ENCODE results near the gene ABHD14A.

Gene ABHD14A

DNA sequence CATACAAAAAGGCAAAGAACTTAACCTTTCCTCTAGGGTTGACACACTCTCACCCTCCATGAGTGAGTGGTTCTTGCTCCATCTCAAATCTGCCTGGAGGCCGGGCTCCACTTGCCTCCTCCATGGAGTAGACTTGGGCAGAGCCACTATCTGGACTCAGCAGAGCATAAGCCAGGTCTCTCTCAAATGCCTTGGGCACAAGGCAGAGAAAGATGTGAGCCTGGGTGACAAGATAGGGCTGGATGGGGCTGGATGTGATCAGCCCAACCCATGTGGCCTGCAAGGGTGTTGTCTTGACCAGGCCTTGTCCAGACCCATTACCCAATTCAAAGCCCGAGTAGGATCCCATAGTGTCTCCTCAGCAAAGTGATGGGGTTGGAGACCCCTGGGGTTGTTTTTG, 25.0 kb downstream of the ABHD14A start:
- TF ChIP-seq ZFP3 (CRISPR knock-in tag; IDR thresholded peaks at IDR 0.05) (no peak), ZNF70 (CRISPR knock-in tag; IDR thresholded peaks at IDR 0.05) (no peak), BACH2 (CRISPR knock-in tag; IDR thresholded peaks at IDR 0.05; ENCODE audit: borderline replicate concordance) (no peak), ESRRG (CRISPR knock-in tag; IDR thresholded peaks at IDR 0.05) (no peak), SNAI2 (CRISPR knock-in tag; IDR thresholded peaks at IDR 0.05) (no peak), ZFP30 (CRISPR knock-in tag; IDR thresholded peaks at IDR 0.05) (no peak), PPARA (CRISPR knock-in tag; IDR thresholded peaks at IDR 0.05; ENCODE audit: borderline replicate concordance) (no peak), ZNF8 (CRISPR knock-in tag; IDR thresholded peaks at IDR 0.05) (no peak), ZC3H10 (CRISPR knock-in tag; IDR thresholded peaks at IDR 0.05) (no peak), ARNTL (CRISPR knock-in tag; IDR thresholded peaks at IDR 0.05; ENCODE audit: borderline replicate concordance, low read depth) (no peak)
- TF ChIP-seq, protein P1, sequence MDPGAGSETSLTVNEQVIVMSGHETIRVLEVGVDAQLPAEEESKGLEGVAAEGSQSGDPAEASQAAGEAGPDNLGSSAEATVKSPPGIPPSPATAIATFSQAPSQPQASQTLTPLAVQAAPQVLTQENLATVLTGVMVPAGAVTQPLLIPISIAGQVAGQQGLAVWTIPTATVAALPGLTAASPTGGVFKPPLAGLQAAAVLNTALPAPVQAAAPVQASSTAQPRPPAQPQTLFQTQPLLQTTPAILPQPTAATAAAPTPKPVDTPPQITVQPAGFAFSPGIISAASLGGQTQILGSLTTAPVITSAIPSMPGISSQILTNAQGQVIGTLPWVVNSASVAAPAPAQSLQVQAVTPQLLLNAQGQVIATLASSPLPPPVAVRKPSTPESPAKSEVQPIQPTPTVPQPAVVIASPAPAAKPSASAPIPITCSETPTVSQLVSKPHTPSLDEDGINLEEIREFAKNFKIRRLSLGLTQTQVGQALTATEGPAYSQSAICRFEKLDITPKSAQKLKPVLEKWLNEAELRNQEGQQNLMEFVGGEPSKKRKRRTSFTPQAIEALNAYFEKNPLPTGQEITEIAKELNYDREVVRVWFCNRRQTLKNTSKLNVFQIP (CRISPR knock-in tag; IDR thresholded peaks at IDR 0.05; ENCODE audit: borderline replicate concordance, low read depth), result no peak
- TF ChIP-seq, protein P2, sequence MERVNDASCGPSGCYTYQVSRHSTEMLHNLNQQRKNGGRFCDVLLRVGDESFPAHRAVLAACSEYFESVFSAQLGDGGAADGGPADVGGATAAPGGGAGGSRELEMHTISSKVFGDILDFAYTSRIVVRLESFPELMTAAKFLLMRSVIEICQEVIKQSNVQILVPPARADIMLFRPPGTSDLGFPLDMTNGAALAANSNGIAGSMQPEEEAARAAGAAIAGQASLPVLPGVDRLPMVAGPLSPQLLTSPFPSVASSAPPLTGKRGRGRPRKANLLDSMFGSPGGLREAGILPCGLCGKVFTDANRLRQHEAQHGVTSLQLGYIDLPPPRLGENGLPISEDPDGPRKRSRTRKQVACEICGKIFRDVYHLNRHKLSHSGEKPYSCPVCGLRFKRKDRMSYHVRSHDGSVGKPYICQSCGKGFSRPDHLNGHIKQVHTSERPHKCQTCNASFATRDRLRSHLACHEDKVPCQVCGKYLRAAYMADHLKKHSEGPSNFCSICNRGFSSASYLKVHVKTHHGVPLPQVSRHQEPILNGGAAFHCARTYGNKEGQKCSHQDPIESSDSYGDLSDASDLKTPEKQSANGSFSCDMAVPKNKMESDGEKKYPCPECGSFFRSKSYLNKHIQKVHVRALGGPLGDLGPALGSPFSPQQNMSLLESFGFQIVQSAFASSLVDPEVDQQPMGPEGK (CRISPR knock-in tag; IDR thresholded peaks at IDR 0.05; ENCODE audit: borderline replicate concordance), result no peak
- no peak for ATAC-seq

DNA sequence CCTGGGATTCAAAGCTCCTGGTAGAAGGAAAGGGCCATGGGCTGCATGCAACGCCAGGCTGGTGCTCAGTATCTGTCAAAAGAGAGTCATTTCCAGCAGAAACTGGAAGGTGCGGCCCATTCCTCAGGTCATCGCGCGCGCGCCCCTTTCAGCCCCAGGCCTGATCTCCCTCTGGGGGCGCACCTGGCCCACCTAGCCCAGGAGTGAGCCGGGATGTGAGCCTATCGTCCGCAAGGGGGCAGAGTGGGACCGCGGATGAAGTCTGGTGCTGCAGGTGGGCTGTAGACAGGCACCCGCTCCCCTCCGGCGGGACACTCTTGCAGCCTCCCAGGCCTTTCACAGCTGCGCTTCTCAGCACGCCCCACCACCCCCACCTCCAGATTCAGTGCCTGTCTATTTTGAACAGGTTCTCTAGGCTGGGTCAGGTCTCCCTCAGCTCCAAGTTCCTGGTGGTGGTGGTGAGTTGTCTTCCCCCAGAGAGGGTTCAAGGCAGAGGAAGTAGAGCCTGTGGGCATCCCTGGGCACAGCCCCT, 26.6 kb downstream of the ABHD14A start:
- peak; percentile 86 for ATAC-seq
- TF ChIP-seq, protein P1 (CRISPR knock-in tag; IDR thresholded peaks at IDR 0.05; ENCODE audit: borderline replicate concordance, low read depth), result no peak
- TF ChIP-seq ESRRG (CRISPR knock-in tag; IDR thresholded peaks at IDR 0.05), result no peak
- no peak for TF ChIP-seq OSR1 (CRISPR knock-in tag; IDR thresholded peaks at IDR 0.05)
- TF ChIP-seq ZNF70 (CRISPR knock-in tag; IDR thresholded peaks at IDR 0.05), result no peak
- no peak for TF ChIP-seq ZFP30 (CRISPR knock-in tag; IDR thresholded peaks at IDR 0.05)
- no peak for TF ChIP-seq BACH2 (CRISPR knock-in tag; IDR thresholded peaks at IDR 0.05; ENCODE audit: borderline replicate concordance)
- no peak for TF ChIP-seq PPARA (CRISPR knock-in tag; IDR thresholded peaks at IDR 0.05; ENCODE audit: borderline replicate concordance)
- no peak for TF ChIP-seq ISL1 (CRISPR knock-in tag; IDR thresholded peaks at IDR 0.05)
- TF ChIP-seq TCF4 (CRISPR knock-in tag; IDR thresholded peaks at IDR 0.05; ENCODE audit: borderline replicate concordance), result no peak; the same call in 1 of the 2 replicates
- TF ChIP-seq ZFP3 (CRISPR knock-in tag; IDR thresholded peaks at IDR 0.05), result no peak
- TF ChIP-seq ZNF565 (CRISPR knock-in tag; conservative IDR thresholded peaks at IDR 0.05; ENCODE audit: low read depth), result no peak
- no peak for TF ChIP-seq ZC3H10 (CRISPR knock-in tag; IDR thresholded peaks at IDR 0.05)
- TF ChIP-seq ARNTL (CRISPR knock-in tag; IDR thresholded peaks at IDR 0.05; ENCODE audit: borderline replicate concordance, low read depth), result no peak
- TF ChIP-seq, protein P2 (CRISPR knock-in tag; IDR thresholded peaks at IDR 0.05; ENCODE audit: borderline replicate concordance), result no peak

DNA sequence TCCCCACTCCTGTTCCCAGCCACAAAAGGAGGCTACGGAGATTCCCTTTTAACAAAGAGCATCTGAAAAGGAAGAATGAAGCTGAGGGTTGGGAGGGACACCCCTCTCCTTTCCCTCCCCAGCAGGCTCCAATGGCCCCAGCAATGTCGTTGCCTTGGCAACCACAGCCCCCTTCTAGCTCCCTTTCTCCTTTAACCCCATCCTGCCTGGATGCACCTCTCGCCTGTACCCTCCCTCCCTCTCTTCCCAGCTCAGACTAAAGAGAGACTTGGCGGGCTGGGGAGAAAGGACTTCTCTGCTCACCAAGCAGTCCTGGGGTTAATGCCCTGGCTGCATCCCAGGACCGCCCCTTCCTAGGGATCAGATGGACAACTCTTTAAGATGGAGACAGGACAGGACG, 27.9 kb downstream of the ABHD14A start:
- no peak for ATAC-seq
- TF ChIP-seq ZNF8 (CRISPR knock-in tag; IDR thresholded peaks at IDR 0.05) (no peak), ISL1 (CRISPR knock-in tag; IDR thresholded peaks at IDR 0.05) (no peak), BACH2 (CRISPR knock-in tag; IDR thresholded peaks at IDR 0.05; ENCODE audit: borderline replicate concordance) (no peak), OSR1 (CRISPR knock-in tag; IDR thresholded peaks at IDR 0.05) (no peak)
- TF ChIP-seq, protein P3, sequence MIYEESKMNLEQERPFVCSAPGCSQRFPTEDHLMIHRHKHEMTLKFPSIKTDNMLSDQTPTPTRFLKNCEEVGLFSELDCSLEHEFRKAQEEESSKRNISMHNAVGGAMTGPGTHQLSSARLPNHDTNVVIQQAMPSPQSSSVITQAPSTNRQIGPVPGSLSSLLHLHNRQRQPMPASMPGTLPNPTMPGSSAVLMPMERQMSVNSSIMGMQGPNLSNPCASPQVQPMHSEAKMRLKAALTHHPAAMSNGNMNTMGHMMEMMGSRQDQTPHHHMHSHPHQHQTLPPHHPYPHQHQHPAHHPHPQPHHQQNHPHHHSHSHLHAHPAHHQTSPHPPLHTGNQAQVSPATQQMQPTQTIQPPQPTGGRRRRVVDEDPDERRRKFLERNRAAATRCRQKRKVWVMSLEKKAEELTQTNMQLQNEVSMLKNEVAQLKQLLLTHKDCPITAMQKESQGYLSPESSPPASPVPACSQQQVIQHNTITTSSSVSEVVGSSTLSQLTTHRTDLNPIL (CRISPR knock-in tag; IDR thresholded peaks at IDR 0.05; ENCODE audit: low read depth), result no peak

DNA sequence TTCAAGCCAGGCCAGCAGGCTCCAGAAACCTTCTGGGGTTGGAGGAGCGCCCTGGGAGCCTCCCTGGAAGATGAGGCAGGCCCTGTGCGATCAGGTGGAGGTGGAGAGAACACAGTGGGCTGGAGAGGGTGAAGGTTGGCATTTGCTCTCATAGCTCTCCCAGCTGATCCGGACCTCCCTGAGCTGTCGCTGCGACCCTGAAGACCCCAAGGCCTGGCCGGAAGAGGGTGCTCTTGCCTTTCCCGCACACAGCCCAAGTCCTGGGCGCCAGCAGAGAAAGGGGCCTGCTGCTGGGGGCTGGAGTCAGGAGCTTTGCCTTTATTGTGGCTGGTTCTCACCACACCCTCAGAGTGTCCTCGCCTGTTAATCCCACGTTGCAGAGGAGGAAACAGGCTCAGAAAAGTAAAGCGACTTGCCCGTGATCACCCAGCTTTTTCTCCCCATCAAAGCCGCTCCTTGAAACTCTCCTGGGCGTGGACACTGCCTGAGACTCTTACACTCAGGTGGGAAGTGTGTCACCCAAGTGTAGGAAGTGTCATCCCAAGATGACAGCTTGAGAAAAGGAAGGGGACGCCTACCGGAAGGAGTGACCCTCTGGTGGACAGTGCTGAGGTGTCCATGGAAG, 29.4 kb downstream of the ABHD14A start:
- peak; percentile 53 for ATAC-seq
- TF ChIP-seq TCF4 (CRISPR knock-in tag; IDR thresholded peaks at IDR 0.05; ENCODE audit: borderline replicate concordance) (no peak), ZFP3 (CRISPR knock-in tag; IDR thresholded peaks at IDR 0.05) (no peak), OSR1 (CRISPR knock-in tag; IDR thresholded peaks at IDR 0.05) (no peak), ZNF8 (CRISPR knock-in tag; IDR thresholded peaks at IDR 0.05) (no peak), PPARA (CRISPR knock-in tag; IDR thresholded peaks at IDR 0.05; ENCODE audit: borderline replicate concordance) (no peak), ZNF565 (CRISPR knock-in tag; conservative IDR thresholded peaks at IDR 0.05; ENCODE audit: low read depth) (no peak)
- TF ChIP-seq, protein P2 (CRISPR knock-in tag; IDR thresholded peaks at IDR 0.05; ENCODE audit: borderline replicate concordance), result no peak
- TF ChIP-seq, protein P4, sequence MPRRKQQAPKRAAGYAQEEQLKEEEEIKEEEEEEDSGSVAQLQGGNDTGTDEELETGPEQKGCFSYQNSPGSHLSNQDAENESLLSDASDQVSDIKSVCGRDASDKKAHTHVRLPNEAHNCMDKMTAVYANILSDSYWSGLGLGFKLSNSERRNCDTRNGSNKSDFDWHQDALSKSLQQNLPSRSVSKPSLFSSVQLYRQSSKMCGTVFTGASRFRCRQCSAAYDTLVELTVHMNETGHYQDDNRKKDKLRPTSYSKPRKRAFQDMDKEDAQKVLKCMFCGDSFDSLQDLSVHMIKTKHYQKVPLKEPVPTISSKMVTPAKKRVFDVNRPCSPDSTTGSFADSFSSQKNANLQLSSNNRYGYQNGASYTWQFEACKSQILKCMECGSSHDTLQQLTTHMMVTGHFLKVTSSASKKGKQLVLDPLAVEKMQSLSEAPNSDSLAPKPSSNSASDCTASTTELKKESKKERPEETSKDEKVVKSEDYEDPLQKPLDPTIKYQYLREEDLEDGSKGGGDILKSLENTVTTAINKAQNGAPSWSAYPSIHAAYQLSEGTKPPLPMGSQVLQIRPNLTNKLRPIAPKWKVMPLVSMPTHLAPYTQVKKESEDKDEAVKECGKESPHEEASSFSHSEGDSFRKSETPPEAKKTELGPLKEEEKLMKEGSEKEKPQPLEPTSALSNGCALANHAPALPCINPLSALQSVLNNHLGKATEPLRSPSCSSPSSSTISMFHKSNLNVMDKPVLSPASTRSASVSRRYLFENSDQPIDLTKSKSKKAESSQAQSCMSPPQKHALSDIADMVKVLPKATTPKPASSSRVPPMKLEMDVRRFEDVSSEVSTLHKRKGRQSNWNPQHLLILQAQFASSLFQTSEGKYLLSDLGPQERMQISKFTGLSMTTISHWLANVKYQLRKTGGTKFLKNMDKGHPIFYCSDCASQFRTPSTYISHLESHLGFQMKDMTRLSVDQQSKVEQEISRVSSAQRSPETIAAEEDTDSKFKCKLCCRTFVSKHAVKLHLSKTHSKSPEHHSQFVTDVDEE (CRISPR knock-in tag; IDR thresholded peaks at IDR 0.05), result no peak

Measured in SK-N-SH treated with all-trans-retinoic acid at 6 μM for 48 hours (cell line).